SK-N-SH (cell line): ENCODE results near the gene SUGT1. TPM values are rescaled to one million over a fixed set of nuclear protein-coding genes. Genes with fewer than 3 reads are reported as not detected.
A peak's percentile ranks its signal among the peaks of the same experiment; 100 is the strongest.
"Not testable (repeated sequence)": the region's sequence is repeated elsewhere in the genome, so short reads cannot be mapped to it uniquely, and the experiment has no call there.

Experiments used
- CTCF ChIA-PET: fragments of 300-600, 350-600 bp; formaldehyde crosslinking; extraction: SDS; loops from one replicate; lab custom pipeline; 2021; lab: Yijun Ruan, JAX
- POLR2A ChIA-PET: fragments of 350-600 bp; sonication (Branson Sonifier 250); formaldehyde crosslinking; extraction: SDS; loops from one replicate; lab custom pipeline; 2020; ENCODE audit warnings: antibody characterized with exemption, inconsistent platforms; lab: Yijun Ruan, JAX
- DNase-seq: peaks from one replicate; pipeline ENCODE4 v3.0.0; 2012
- H2AFZ ChIP-seq: fragments of 200-600 bp; sonication (generic); 2 replicates; pipeline ENCODE4 v1.8.1; 2016; ENCODE audit warnings: antibody characterized with exemption, mild to moderate bottlenecking, low read depth
- H3F3A ChIP-seq: fragments of 200-600 bp; sonication (generic); replicated peaks from 2 replicates; pipeline ENCODE3; 2016; ENCODE audit warnings: antibody characterized with exemption, mild to moderate bottlenecking; ENCODE audit not compliant: insufficient read depth
- H3K27ac ChIP-seq, 2 experiments: fragments of 200-500 bp in 1 of 2; fragments of 200-600 bp in 1 of 2; sonication (Bioruptor generic) in 1 of 2; sonication (generic), shearing (Covaris generic) in 1 of 2; 2 replicates each; pipeline versions ENCODE4 v1.5.1 to v1.6.1; 2014 to 2016; ENCODE audit warnings: low read depth in 2 of 2, inconsistent platforms in 1 of 2, low read length in 1 of 2, mild to moderate bottlenecking in 1 of 2, mixed read lengths in 1 of 2
- H3K27me3 ChIP-seq: fragments of 200-600 bp; sonication (generic), shearing (Covaris generic); 2 replicates; pipeline ENCODE4 v1.6.1; 2016; ENCODE audit warnings: mixed run types; ENCODE audit not compliant: insufficient read depth
- H3K36me3 ChIP-seq, 2 experiments: fragments of 200-500 bp in 1 of 2; fragments of 200-600 bp in 1 of 2; sonication (Bioruptor generic) in 1 of 2; sonication (generic) in 1 of 2; replicated peaks in 1 of 2; 2 replicates each; pipeline versions ENCODE3 to v1.5.1; 2014 to 2016; ENCODE audit warnings: low read length in 1 of 2, mild to moderate bottlenecking in 1 of 2; ENCODE audit not compliant: insufficient read depth in 2 of 2, control insufficient read depth in 1 of 2
- H3K4me1 ChIP-seq, 2 experiments: fragments of 200-500 bp in 1 of 2; fragments of 200-600 bp in 1 of 2; sonication (Bioruptor generic) in 1 of 2; sonication (generic), shearing (Covaris generic) in 1 of 2; 2 replicates each; pipeline versions ENCODE4 v1.5.1 to v1.6.1; 2014 to 2016; ENCODE audit warnings: low read depth in 1 of 2, low read length in 1 of 2, mixed run types in 1 of 2; ENCODE audit not compliant: insufficient read depth in 2 of 2, control insufficient read depth in 1 of 2
- H3K4me2 ChIP-seq: fragments of 200-600 bp; sonication (generic), shearing (Covaris generic); 2 replicates; pipeline ENCODE4 v1.6.1; 2017; ENCODE audit warnings: mixed run types
- H3K4me3 ChIP-seq, 2 experiments: fragments of 200-500 bp in 1 of 2; fragments of 200-600 bp in 1 of 2; sonication (Bioruptor generic) in 1 of 2; sonication (generic), shearing (Covaris generic) in 1 of 2; 2 replicates each; pipeline versions ENCODE4 v1.5.1 to v1.8.1; 2014 to 2016; ENCODE audit warnings: low read depth in 2 of 2, inconsistent platforms in 1 of 2, low read length in 1 of 2, mild to moderate bottlenecking in 1 of 2, mixed read lengths in 1 of 2, moderate library complexity in 1 of 2
- H3K79me2 ChIP-seq: fragments of 200-600 bp; sonication (generic); 2 replicates; pipeline ENCODE4 v1.8.1; 2017; ENCODE audit warnings: mild to moderate bottlenecking; ENCODE audit not compliant: insufficient read depth
- H3K9ac ChIP-seq: fragments of 200-600 bp; sonication (generic); 2 replicates; pipeline ENCODE4 v1.6.1; 2017; ENCODE audit warnings: mixed run types
- H3K9me2 ChIP-seq: fragments of 200-600 bp; sonication (generic); 2 replicates; pipeline ENCODE4 v1.6.1; 2017; ENCODE audit warnings: mixed run types
- H3K9me3 ChIP-seq: fragments of 200-600 bp; sonication (generic); 2 replicates; pipeline ENCODE4 v1.6.1; 2017; ENCODE audit warnings: mixed run types, mild to moderate bottlenecking, moderate library complexity
- H4K20me1 ChIP-seq: fragments of 200-600 bp; sonication (generic); 2 replicates; pipeline ENCODE4 v1.6.1; 2017; ENCODE audit warnings: mild to moderate bottlenecking, mixed run types; ENCODE audit not compliant: insufficient read depth
- CHD2 ChIP-seq: fragments of 150-350 bp; IDR thresholded peaks from 2 replicates; pipeline ENCODE4 v1.6.1; 2018; ENCODE audit warnings: low read length; ENCODE audit not compliant: partially characterized antibody
- ELF1 ChIP-seq: IDR thresholded peaks from 2 replicates; pipeline ENCODE4 v1.4.0; 2012
- EZH2phosphoT487 ChIP-seq: fragments of 200-600 bp; sonication (generic); IDR thresholded peaks from 2 replicates; pipeline ENCODE4 v1.6.1; 2017; ENCODE audit warnings: low read depth, mixed run types, mild to moderate bottlenecking, antibody characterized with exemption, moderate library complexity, borderline replicate concordance
- FOSL2 ChIP-seq: IDR thresholded peaks from 2 replicates; pipeline ENCODE4 v1.4.0; 2012; ENCODE audit warnings: low read depth, mild to moderate bottlenecking, moderate library complexity, borderline replicate concordance
- GABPA ChIP-seq: IDR thresholded peaks from 2 replicates; pipeline ENCODE4 v1.4.0; 2012; ENCODE audit warnings: low read depth, mild to moderate bottlenecking
- NRF1 ChIP-seq: IDR thresholded peaks from 2 replicates; pipeline ENCODE4 v1.6.1; 2012; ENCODE audit warnings: low read depth, mild to moderate bottlenecking, low read length
- RXRA ChIP-seq: IDR thresholded peaks from 2 replicates; pipeline ENCODE4 v1.4.0; 2012; ENCODE audit warnings: low read depth, mild to moderate bottlenecking, borderline replicate concordance
- SIN3A ChIP-seq: IDR thresholded peaks from 2 replicates; pipeline ENCODE4 v1.6.1; 2012; ENCODE audit warnings: low read depth, mild to moderate bottlenecking, low read length, moderate library complexity, borderline replicate concordance
- TCF12 ChIP-seq: IDR thresholded peaks from 2 replicates; pipeline ENCODE4 v1.4.0; 2012
- YY1 ChIP-seq: IDR thresholded peaks from 2 replicates; pipeline ENCODE4 v1.4.0; 2012; ENCODE audit warnings: low read depth, mild to moderate bottlenecking
- WGBS: methylation state at CpG from one replicate; pipeline ENCODE4 v1.1.6; 2017; ENCODE audit warnings: low lambda C conversion rate; 5-methylcytosine and 5-hydroxymethylcytosine counted together
- polyA plus RNA-seq, 3 experiments: library from polyadenylated mRNA; depleted of rRNA; stranded (reverse); fragments of >200 nt; gene quantifications; 2 replicates each; pipeline ENCODE4 v1.2.3, GENCODE V29; 2012
- TF ChIP-seq, protein P1 (sequence below): IDR thresholded peaks from 2 replicates; pipeline ENCODE4 v1.6.1; 2012; ENCODE audit warnings: mild to moderate bottlenecking, low read depth, low read length, moderate library complexity
- TF ChIP-seq, protein P2 (sequence below): fragments of 150-350 bp; IDR thresholded peaks from 2 replicates; pipeline ENCODE4 v1.6.1; 2017; ENCODE audit warnings: antibody characterized with exemption, low read length, low read depth, borderline replicate concordance
- TF ChIP-seq, protein P3 (sequence below): IDR thresholded peaks from 2 replicates; pipeline ENCODE4 v1.4.0; 2012; ENCODE audit warnings: low read depth

The SUGT1 gene
- polyA plus RNA-seq, 1 of the 3 experiments (the other 2 are of a cell fraction): 18.6 TPM

DNA sequence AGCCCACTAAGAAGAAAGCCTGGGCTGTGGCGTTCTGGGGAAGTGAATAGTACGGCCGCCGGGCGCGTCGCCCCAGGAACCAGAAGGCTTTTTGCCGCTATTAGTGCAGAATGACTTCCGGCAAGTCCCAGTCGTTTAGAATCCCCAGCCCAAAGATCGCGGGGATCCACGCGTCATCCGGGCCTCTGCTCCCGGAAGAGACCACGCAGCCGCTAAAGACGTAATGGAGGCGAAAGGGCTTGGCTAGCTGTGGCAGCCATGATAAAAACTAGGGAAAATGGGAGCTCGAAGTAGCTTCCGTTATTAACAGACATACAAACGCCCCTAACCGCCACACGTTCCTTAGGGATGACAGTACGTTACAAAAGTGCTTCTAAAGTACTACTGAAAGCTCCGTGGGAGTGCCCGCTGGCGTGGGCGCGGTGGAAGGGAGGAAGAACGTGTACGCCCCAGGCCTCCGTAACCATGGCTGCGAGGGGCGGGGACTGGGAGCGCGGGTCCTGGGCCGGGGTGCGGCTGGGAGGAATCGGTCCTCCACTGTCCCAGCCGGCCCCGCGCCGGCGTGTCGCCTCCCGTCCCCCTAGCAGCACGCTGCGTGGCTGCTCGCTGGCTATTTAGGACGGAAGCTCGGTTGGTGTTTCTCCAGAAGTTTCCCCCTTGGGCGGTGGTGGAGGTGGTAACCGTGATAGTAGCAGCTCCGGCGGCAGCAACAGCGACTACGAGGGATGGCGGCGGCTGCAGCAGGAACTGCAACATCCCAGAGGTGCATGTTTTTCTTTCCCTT lies at the start of gene SUGT1 (continued):
- TF ChIP-seq, protein P1, sequence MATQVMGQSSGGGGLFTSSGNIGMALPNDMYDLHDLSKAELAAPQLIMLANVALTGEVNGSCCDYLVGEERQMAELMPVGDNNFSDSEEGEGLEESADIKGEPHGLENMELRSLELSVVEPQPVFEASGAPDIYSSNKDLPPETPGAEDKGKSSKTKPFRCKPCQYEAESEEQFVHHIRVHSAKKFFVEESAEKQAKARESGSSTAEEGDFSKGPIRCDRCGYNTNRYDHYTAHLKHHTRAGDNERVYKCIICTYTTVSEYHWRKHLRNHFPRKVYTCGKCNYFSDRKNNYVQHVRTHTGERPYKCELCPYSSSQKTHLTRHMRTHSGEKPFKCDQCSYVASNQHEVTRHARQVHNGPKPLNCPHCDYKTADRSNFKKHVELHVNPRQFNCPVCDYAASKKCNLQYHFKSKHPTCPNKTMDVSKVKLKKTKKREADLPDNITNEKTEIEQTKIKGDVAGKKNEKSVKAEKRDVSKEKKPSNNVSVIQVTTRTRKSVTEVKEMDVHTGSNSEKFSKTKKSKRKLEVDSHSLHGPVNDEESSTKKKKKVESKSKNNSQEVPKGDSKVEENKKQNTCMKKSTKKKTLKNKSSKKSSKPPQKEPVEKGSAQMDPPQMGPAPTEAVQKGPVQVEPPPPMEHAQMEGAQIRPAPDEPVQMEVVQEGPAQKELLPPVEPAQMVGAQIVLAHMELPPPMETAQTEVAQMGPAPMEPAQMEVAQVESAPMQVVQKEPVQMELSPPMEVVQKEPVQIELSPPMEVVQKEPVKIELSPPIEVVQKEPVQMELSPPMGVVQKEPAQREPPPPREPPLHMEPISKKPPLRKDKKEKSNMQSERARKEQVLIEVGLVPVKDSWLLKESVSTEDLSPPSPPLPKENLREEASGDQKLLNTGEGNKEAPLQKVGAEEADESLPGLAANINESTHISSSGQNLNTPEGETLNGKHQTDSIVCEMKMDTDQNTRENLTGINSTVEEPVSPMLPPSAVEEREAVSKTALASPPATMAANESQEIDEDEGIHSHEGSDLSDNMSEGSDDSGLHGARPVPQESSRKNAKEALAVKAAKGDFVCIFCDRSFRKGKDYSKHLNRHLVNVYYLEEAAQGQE: peak; percentile 68
- TF ChIP-seq NRF1 (peak; percentile 51), RXRA (no peak), SIN3A (peak; percentile 92; the same call in 1 of the 2 replicates), ELF1 (peak; percentile 96), TCF12 (no peak; the same call in 1 of the 2 replicates), GABPA (peak; percentile 77), YY1 (peak; percentile 96), CHD2 (peak; percentile 98), EZH2phosphoT487 (no peak), FOSL2 (no peak)
- TF ChIP-seq, protein P2, sequence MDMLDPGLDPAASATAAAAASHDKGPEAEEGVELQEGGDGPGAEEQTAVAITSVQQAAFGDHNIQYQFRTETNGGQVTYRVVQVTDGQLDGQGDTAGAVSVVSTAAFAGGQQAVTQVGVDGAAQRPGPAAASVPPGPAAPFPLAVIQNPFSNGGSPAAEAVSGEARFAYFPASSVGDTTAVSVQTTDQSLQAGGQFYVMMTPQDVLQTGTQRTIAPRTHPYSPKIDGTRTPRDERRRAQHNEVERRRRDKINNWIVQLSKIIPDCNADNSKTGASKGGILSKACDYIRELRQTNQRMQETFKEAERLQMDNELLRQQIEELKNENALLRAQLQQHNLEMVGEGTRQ: no peak
- TF ChIP-seq, protein P3, sequence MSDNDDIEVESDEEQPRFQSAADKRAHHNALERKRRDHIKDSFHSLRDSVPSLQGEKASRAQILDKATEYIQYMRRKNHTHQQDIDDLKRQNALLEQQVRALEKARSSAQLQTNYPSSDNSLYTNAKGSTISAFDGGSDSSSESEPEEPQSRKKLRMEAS: peak; percentile 84

DNA sequence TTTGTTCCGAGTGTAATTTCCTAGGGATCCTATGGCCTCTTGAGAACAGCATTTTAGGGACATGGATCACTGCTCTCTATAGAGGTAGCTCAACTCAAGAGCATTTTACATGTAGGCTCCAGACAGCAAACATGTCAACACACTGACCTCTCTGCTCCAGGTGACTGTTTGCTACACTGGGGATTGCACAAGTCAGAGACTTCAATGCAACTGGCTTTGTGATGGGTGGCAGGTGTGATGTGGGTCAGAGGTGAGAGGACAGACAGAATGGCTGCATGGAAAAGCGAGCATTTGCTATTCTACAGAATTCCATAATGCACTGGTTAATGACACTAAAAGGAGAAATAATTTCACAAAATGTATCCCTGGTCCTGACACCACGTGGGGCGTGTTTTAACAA lies 49.3 kb upstream of the SUGT1 start:
- H3K36me3 ChIP-seq, H3K27ac ChIP-seq, H3K9me2 ChIP-seq, H3K9ac ChIP-seq, H3K4me1 ChIP-seq, H3K4me3 ChIP-seq, CTCF ChIA-PET, H3K4me2 ChIP-seq, H2AFZ ChIP-seq, H3F3A ChIP-seq, DNase-seq, H3K9me3 ChIP-seq, POLR2A ChIA-PET, H3K79me2 ChIP-seq, H3K27me3 ChIP-seq, H4K20me1 ChIP-seq: not testable (repeated sequence)
- WGBS: 78% methylated on average over 4 of the region's 4 CpGs

DNA sequence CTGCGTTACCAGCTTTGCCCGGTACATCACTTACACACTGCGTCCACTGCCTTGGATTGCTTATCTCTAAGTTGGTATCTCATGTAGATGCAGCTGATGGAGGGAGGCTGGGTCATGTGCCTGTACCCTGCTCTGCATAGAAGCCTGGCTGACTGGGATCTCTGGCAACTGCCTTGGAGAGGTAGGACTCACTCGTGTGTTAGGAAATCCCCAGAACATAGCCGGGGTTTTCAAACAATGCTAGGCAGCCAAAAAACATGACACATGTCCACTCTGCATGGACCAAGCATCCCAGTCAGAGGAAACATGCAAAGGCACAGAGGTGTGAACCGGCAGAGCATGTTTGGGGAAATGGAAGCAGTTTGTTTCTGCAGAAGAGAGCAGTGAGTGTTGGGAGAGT lies 46.5 kb upstream of the SUGT1 start:
- 61% methylated on average over 6 of the region's 6 CpGs for WGBS
- H2AFZ ChIP-seq, H3K79me2 ChIP-seq, H3K27me3 ChIP-seq, DNase-seq, H3K9ac ChIP-seq, H3K4me2 ChIP-seq, H3F3A ChIP-seq, POLR2A ChIA-PET, H3K27ac ChIP-seq, H3K36me3 ChIP-seq, H3K4me1 ChIP-seq, H3K4me3 ChIP-seq, H3K9me2 ChIP-seq, H4K20me1 ChIP-seq, H3K9me3 ChIP-seq: not testable (repeated sequence)
- CTCF ChIA-PET: interaction anchor here (1.5 to 2.4 kb wide), 2 partner anchors 362 to 546 kb away, joined by 5 to 6 read pairs; no protein-coding TSS in a partner anchor

DNA sequence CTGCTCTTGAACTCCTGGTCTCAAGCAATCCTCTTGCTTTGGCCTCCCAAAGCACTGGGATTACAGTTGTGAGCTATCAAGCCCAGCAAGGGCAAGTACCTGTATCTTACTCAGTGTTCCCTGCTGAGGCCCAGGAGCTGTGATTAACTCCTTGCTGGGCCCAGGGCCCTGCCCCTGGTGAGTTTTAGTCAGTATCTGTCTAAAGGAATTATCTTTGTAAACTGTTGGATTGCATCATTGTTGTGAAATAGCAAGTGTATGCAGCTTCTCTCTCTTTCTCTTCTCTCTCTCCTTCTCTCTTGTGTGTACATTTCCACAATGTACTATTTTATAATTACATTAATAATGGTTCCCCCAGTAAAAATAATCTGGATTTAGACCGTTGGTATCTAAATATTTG lies 45.8 kb upstream of the SUGT1 start:
- H2AFZ ChIP-seq, H4K20me1 ChIP-seq, H3K4me2 ChIP-seq, DNase-seq, H3K9ac ChIP-seq, H3K36me3 ChIP-seq, H3F3A ChIP-seq, H3K4me1 ChIP-seq, H3K27ac ChIP-seq, H3K4me3 ChIP-seq, H3K27me3 ChIP-seq, POLR2A ChIA-PET, H3K9me3 ChIP-seq, H3K9me2 ChIP-seq, H3K79me2 ChIP-seq: not testable (repeated sequence)
- CTCF ChIA-PET: interaction anchor here (1.5 to 3.0 kb wide), 3 partner anchors 360 to 545 kb away, joined by 5 to 23 read pairs (median 6); no protein-coding TSS in a partner anchor
- WGBS: 24% methylated on average over 1 of the region's 1 CpG
